Measurements from ENCODE around the gene MAN2B2. TPM values are rescaled to one million over a fixed set of nuclear protein-coding genes. Genes with fewer than 3 reads are reported as not detected.

MAN2B2 gene
- total RNA-seq, 2 experiments from 2014 or later: 36.1 to 36.7 TPM

DNA sequence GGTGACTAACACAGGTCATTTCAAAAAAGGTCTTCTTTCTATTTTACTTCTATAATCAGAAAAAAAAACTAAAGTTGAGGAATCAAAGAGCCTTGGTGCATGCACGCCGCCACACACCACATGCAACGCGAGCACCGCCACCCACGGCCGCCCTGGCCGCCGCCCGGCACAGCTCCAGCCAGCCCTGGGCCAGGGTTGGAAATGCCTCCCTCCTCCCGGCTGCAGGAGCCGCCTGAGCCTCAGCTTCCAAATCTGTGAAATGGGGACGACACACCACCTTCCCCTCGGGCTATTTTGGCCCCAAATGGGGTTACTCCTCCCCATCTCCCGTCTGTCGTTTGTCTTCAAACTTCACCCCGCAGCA lies 39.7 kb upstream of the MAN2B2 start:
- ChIA-PET CTCF (interaction anchor here (1.5 kb wide), 1 partner anchor 204 kb away, joined by 3 read pairs; no protein-coding TSS in a partner anchor), POLR2A (no interaction called here)
- H3K27ac Mint-ChIP-seq: no peak overlapping the region
- no peak overlapping the region for H3K4me3 Mint-ChIP-seq
- no peaks in the 10 kb centered on the region for H3K4me1 Mint-ChIP-seq
- DNase-seq: no peak
- H3K9me3 Mint-ChIP-seq: no peaks in the 10 kb centered on the region
- H3K36me3 Mint-ChIP-seq (ENCODE audit: low read depth): no peaks in the 10 kb centered on the region
- H3K27me3 Mint-ChIP-seq: no peaks in the 10 kb centered on the region

DNA sequence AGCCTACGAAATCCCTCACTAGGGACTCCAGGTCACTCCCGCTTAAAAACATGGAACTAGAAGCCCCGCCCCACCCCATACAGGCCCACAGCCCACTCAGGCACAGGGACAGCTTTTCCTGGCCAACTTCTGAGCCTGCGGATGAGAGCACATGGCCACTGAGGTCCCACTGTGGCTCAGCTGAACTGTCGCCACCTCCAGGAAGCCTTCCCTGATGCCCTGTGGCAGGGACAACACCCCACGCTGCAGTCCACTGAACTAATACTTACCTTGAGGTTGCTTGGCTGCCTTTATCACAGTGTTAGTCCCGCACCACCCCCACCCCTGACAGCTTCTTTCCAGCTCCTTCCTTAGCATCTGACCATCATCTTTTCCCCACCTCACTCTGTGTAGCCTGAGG lies 39.3 kb upstream of the MAN2B2 start:
- POLR2A ChIA-PET: no interaction called here
- H3K4me1 Mint-ChIP-seq: no peaks in the 10 kb centered on the region
- CTCF ChIA-PET: interaction anchor here (1.5 kb wide), 1 partner anchor 204 kb away, joined by 3 read pairs; no protein-coding TSS in a partner anchor

DNA sequence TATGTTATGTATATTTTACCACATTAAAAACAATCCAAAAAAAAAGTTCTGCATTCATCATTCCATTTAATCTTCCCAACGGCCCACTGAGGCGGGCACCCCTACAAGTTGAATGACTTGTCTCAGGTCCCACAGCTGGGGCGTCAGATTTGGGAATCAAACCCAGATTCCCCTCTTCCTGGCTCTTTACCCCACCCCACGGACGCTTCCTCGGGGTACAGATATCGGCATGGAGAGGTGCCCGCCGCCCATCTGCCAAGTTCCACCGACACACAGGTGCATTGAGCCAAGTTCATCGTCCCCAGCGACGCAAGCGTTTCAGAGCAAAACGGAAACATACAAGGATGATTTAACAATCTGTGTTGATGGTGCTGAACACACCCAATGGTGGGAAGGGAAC lies 36.9 kb upstream of the MAN2B2 start:
- POLR2A ChIA-PET: interaction anchor here (0.7 kb wide), 1 partner anchor 60 kb away, joined by 3 read pairs; no protein-coding TSS in a partner anchor
- Mint-ChIP-seq H3K4me1 (no peaks in the 10 kb centered on the region), H3K36me3 (ENCODE audit: low read depth) (no peaks in the 10 kb centered on the region), H3K27ac (no peak overlapping the region), H3K4me3 (no peak overlapping the region), H3K9me3 (no peaks in the 10 kb centered on the region), H3K27me3 (no peaks in the 10 kb centered on the region)
- DNase-seq: no peak
- CTCF ChIA-PET: no interaction called here

More for the DNA sequence above, 39.3 kb upstream of the MAN2B2 start:
- DNase-seq: no peak
- Mint-ChIP-seq H3K4me3 (no peak overlapping the region), H3K9me3 (no peaks in the 10 kb centered on the region), H3K27ac (no peak overlapping the region), H3K27me3 (no peaks in the 10 kb centered on the region), H3K36me3 (ENCODE audit: low read depth) (no peaks in the 10 kb centered on the region)

DNA sequence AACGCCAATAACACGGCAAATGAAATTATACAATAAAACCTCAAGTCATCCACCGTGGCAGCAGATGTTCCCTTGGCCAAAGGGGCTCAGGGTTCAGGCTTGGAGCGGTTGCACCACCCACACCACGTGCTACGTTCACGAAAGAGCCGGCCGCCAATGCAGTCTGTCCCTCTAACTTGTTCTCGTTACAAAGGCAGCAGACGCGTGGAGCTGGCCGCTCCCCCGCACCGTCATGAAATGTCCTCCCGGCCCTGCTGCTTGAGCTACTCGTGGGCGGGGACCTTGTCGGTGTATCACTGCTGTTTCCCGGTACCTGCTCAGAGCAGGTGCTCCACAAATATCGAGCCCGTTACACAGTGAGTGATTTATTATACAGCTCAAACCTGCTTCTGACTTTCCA lies 36.4 kb upstream of the MAN2B2 start:
- DNase-seq: no peak
- Mint-ChIP-seq H3K36me3 (ENCODE audit: low read depth) (no peaks in the 10 kb centered on the region), H3K4me1 (no peaks in the 10 kb centered on the region), H3K27ac (no peak overlapping the region), H3K4me3 (no peak overlapping the region), H3K9me3 (no peaks in the 10 kb centered on the region), H3K27me3 (no peaks in the 10 kb centered on the region)
- CTCF ChIA-PET: no interaction called here
- POLR2A ChIA-PET: interaction anchor here (0.7 kb wide), 1 partner anchor 60 kb away, joined by 3 read pairs; no protein-coding TSS in a partner anchor

DNA sequence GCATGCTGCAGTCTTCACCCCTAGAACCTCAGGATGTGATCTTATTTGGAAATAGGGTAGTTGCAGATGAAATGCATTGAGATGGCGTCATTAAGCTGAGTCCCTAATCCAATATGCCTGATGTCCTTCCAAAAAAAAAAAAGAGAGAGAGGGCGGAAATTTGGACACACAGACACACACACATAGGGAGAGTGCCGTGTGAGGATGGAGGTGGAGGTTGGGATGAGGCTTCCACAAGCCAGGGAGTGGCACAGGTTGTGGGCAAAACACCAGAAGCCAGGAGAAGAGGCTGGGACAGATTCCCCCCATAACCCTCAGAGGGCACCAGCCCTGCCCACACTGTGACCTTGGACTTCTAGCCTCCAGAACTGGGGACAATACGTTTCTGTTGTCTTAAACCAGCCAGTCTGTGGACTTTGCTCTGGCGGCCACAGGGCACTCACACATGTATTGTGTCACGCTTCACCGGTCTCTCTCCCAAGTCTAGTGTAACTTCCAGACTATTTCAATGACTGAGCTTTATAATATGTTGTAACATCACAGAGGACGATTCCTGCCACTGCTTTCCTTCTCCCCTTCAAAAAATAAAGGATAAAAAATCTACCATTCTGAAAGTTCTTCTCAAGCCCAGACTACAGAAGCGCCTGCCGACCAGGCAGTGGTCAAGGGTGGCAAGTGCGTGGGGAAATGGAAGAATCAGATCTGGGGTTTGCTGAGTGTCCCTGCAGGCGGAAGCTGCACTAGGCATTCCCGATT lies 35.8 kb upstream of the MAN2B2 start:
- H3K4me3 Mint-ChIP-seq: no peak overlapping the region
- no peaks in the 10 kb centered on the region for H3K27me3 Mint-ChIP-seq
- no peak for DNase-seq
- no peaks in the 10 kb centered on the region for H3K9me3 Mint-ChIP-seq
- no peaks in the 10 kb centered on the region for H3K4me1 Mint-ChIP-seq
- POLR2A ChIA-PET: interaction anchor here (0.7 kb wide), 1 partner anchor 59 kb away, joined by 3 read pairs; no protein-coding TSS in a partner anchor
- CTCF ChIA-PET: no interaction called here
- no peaks in the 10 kb centered on the region for H3K36me3 Mint-ChIP-seq (ENCODE audit: low read depth)
- no peak overlapping the region for H3K27ac Mint-ChIP-seq

DNA sequence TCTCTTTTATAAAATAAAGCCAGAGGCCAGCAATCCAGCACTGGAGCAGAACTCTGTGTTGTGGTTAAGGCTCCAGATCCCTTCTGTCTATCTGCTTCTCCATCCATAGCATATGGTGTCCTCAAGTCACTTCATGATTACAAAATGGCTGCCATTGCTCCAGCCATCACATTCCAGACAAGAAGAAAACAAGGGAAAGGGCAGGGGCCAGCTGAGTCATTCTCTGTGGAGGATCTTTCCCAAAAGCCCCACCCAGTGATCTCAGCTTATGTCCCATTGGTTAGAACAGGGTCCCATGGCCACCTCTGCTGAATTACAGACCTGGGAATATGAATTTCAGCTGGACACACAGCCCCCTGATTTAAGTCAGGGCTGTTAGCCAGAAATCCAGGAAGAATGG lies 34.1 kb upstream of the MAN2B2 start:
- H3K27me3 Mint-ChIP-seq: no peaks in the 10 kb centered on the region
- H3K9me3 Mint-ChIP-seq: no peaks in the 10 kb centered on the region
- CTCF ChIA-PET: no interaction called here
- H3K4me3 Mint-ChIP-seq: no peak overlapping the region
- DNase-seq: no peak
- POLR2A ChIA-PET: no interaction called here
- no peaks in the 10 kb centered on the region for H3K4me1 Mint-ChIP-seq
- H3K36me3 Mint-ChIP-seq (ENCODE audit: low read depth): no peaks in the 10 kb centered on the region
- no peak overlapping the region for H3K27ac Mint-ChIP-seq

DNA sequence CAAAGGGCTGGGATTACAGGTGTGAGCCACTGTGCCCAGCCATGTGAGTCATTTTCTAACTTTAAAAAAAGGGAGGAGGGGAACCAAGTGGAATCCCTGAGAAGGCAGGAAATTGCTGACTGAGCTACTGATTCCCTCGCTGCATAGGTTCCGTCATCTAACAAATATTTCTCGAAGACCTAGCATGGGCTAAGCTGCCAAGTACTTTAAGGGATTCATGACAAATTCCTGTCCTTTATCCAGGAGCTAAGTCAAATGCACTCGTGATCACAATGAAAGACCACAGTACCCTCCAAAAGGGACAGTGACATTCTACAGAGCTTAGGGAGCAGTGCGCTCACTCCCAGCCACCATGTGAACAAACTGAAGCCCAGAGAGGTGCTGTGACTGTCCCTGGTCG lies 33.2 kb upstream of the MAN2B2 start:
- H3K4me1 Mint-ChIP-seq: no peaks in the 10 kb centered on the region
- POLR2A ChIA-PET: no interaction called here
- H3K27me3 Mint-ChIP-seq: peaks cover 2% of the 10 kb centered on the region
- no peaks in the 10 kb centered on the region for H3K9me3 Mint-ChIP-seq
- no peak overlapping the region for H3K4me3 Mint-ChIP-seq
- H3K27ac Mint-ChIP-seq: no peak overlapping the region
- no peak for DNase-seq
- CTCF ChIA-PET: no interaction called here
- no peaks in the 10 kb centered on the region for H3K36me3 Mint-ChIP-seq (ENCODE audit: low read depth)

DNA sequence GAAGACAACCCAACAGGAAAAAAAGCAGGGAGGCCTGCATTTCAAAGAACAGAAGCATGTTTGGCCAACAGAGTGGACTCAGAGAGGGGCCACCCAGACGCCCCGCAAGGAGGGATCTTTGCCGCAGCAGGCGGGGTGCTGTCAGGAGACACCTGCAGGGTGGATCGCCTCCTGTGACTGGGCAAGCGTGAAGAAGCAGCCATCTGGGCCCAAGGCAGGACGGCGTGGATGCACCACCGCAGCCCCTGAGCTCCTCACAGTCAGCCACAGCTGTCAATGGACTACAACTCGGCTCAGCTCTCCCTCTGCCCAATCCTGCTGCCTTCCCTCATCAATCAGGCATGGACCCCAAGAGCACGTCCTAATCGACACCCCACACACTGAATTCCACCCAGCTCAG lies 32.0 kb upstream of the MAN2B2 start:
- Mint-ChIP-seq H3K27me3 (peaks cover 7% of the 10 kb centered on the region), H3K27ac (no peak overlapping the region), H3K9me3 (no peaks in the 10 kb centered on the region), H3K4me3 (no peak overlapping the region), H3K4me1 (no peaks in the 10 kb centered on the region), H3K36me3 (ENCODE audit: low read depth) (no peaks in the 10 kb centered on the region)
- CTCF ChIA-PET: no interaction called here
- DNase-seq: no peak
- POLR2A ChIA-PET: no interaction called here

DNA sequence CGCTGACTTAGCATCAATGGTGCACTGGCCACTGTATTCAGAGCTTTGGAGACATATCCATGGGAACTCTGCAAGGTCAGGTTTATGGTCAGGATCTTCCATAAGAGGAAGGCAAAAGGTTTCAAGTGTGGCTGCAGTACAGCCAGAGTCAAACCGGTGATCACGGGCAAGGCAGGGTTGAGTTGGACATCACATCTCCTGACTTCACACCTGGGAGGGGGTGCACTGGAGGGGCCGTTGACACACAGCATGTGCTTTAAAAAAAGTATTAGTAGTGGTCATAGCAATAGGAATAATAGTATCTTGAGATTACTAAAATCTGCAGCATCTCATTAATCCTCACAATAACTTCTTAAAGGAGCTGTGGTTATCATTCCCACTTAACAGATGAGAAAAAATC lies 28.9 kb upstream of the MAN2B2 start:
- no peaks in the 10 kb centered on the region for H3K36me3 Mint-ChIP-seq (ENCODE audit: low read depth)
- H3K4me3 Mint-ChIP-seq: no peak overlapping the region
- peaks cover 7% of the 10 kb centered on the region for H3K27me3 Mint-ChIP-seq
- no peak overlapping the region for H3K27ac Mint-ChIP-seq
- DNase-seq: no peak
- H3K9me3 Mint-ChIP-seq: no peaks in the 10 kb centered on the region
- H3K4me1 Mint-ChIP-seq: no peaks in the 10 kb centered on the region
- POLR2A ChIA-PET: no interaction called here
- CTCF ChIA-PET: interaction anchor here (0.7 to 2.7 kb wide), 3 partner anchors 15 to 214 kb away, joined by 4 to 12 read pairs (median 4); partner anchors contain the start of gene MAN2B2

DNA sequence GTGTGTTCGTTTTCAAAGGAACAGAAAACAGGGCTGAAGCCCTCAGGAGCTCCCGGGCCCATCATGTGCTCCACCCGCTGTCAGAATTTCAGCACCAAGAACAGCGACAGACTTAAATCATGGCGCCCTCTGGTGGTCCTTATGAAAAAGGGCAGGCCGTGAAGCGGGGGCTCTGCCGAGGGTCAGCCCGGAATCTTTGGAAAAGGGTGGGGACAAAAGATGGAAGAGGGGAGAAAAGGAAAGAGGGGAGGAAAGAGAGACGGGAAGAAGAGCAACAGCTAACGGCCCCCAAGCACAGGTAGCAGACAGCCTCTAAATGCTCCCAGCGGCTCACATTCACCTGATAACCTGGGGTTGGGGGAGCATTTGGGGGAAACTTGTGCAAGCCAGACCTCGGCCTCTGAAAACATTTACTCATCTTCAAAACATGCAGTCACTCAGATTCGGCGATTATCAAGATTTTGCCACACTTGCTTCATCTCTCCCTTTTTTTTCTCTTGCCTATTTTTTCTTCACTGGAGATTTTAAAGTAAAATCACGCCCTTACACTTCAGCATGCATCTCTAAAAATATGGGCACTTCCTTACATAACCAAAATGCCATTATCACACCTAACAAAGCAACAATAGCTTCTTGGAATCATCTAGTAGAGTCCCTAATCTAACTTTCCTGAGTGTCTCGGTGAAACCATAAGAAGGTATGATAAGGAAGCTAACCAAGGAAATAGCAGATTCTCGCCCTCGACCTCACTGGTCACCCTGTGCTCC lies 28.1 kb upstream of the MAN2B2 start:
- Mint-ChIP-seq H3K27me3 (peaks cover 7% of the 10 kb centered on the region), H3K27ac (no peak overlapping the region), H3K9me3 (no peaks in the 10 kb centered on the region), H3K4me1 (no peaks in the 10 kb centered on the region), H3K36me3 (ENCODE audit: low read depth) (no peaks in the 10 kb centered on the region), H3K4me3 (no peak overlapping the region)
- ChIA-PET CTCF (interaction anchor here (0.7 to 2.7 kb wide), 6 partner anchors 10 to 535 kb away, joined by 3 to 12 read pairs (median 4); partner anchors contain the start of gene MAN2B2), POLR2A (interaction anchor here (0.7 kb wide), 1 partner anchor 190 kb away, joined by 3 read pairs; no protein-coding TSS in a partner anchor)
- peak; percentile 67 for DNase-seq

DNA sequence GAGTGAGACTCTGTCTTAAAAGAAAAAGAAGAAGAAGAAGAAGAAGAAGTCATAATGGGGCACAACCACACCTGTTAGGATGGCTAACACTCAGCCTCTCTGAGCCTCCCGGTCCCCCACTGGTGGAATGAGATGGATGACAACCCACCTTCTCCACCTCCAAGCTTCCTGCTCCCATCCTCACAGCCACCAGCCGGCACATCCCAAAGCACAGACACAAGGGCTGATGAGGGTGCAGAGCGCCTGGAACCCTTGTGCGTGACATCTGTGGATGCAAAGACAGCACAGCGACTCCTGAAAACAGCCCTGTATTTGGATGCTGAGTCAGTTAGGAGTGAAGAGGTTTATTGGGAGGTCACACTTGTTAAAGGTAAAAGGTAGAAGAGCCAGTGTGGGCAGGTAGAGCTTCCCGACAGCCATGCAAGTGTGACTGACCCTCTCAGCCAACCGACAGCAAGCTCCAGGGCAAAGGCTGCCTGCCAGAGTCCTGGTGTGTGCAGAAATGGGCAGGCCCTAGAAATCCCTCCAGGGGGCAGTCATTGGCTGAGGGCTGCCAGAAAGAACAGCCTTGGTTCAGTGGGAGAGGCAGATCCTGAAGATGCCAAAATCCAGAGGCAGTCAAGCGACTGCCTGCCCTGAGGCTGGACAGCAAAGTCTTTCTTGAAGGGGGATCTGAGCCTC lies 26.6 kb upstream of the MAN2B2 start:
- Mint-ChIP-seq H3K4me3 (no peak overlapping the region), H3K27me3 (peaks cover 7% of the 10 kb centered on the region), H3K27ac (no peak overlapping the region), H3K36me3 (ENCODE audit: low read depth) (no peaks in the 10 kb centered on the region), H3K4me1 (no peaks in the 10 kb centered on the region), H3K9me3 (peaks cover 5% of the 10 kb centered on the region)
- POLR2A ChIA-PET: no interaction called here
- DNase-seq: peak; percentile 8
- CTCF ChIA-PET: interaction anchor here (1.3 to 2.7 kb wide), 2 partner anchors 9 to 13 kb away, joined by 4 to 12 read pairs; no protein-coding TSS in a partner anchor

DNA sequence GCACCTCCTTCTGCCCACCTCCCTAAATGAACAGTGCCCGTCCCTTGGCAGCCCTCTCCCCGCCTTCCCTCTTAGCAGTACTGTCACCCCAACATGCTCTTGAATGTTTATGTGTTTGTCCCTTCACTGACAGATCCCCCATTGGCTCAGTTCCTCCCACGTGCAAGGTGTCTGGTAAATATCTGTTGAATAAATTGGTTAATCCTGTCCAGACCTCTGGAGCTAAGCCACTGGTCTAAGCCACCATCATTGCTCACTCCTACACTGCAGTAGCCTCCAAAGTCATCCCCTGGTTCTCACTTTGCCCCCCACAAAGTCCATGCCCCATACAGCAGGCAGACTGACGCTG lies 26.1 kb upstream of the MAN2B2 start:
- peaks cover 5% of the 10 kb centered on the region for H3K9me3 Mint-ChIP-seq
- POLR2A ChIA-PET: no interaction called here

DNA sequence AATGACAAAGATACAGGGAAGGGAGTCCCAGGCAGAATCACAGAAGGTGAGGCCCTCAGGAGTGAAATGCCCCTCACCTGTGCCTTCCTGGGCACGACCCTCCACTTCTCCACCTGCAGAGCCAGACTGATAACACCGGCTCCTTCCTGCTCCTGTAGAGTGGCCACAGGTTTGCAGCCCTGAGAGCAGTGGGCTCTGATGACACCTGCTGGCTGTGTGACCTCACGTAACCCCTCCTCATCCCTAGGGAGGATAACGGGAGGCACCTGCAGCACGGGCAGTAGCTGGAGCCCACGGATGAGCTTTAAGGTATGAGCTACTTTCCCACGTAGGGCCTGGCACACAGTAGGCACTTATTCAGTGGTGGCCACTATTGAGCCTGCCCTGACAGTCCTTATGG lies 25.5 kb upstream of the MAN2B2 start:
- POLR2A ChIA-PET: no interaction called here
- Mint-ChIP-seq H3K9me3 (peaks cover 5% of the 10 kb centered on the region), H3K4me3 (no peak overlapping the region), H3K36me3 (ENCODE audit: low read depth) (no peaks in the 10 kb centered on the region), H3K27ac (no peak overlapping the region), H3K4me1 (no peaks in the 10 kb centered on the region), H3K27me3 (peaks cover 7% of the 10 kb centered on the region)
- CTCF ChIA-PET: interaction anchor here (1.5 kb wide), 1 partner anchor 299 kb away, joined by 3 read pairs; no protein-coding TSS in a partner anchor
- no peak for DNase-seq

More for the DNA sequence above, 26.1 kb upstream of the MAN2B2 start:
- CTCF ChIA-PET: no interaction called here
- peaks cover 7% of the 10 kb centered on the region for H3K27me3 Mint-ChIP-seq
- no peaks in the 10 kb centered on the region for H3K4me1 Mint-ChIP-seq
- H3K36me3 Mint-ChIP-seq (ENCODE audit: low read depth): no peaks in the 10 kb centered on the region
- H3K4me3 Mint-ChIP-seq: no peak overlapping the region
- DNase-seq: no peak
- no peak overlapping the region for H3K27ac Mint-ChIP-seq
